Naive B cell (primary cell): ENCODE data around the gene FBLIM1. TPM values are rescaled to one million over a fixed set of nuclear protein-coding genes. Genes with fewer than 3 reads are reported as not detected.
A peak's percentile ranks its signal among the peaks of the same experiment; 100 is the strongest.

Experiments
- ATAC-seq, 2 donors: fragments of 150-1000 bp; cut with Tn5 transposase; 2 replicates each; pipeline ENCODE4 v1.10.0; 2021; ENCODE audit warnings: low read depth in 2 of 2, mild to moderate bottlenecking in 2 of 2, moderate library complexity in 2 of 2
- DNase-seq: peaks from one replicate; pipeline ENCODE4 v3.0.0; 2022
- H3K27ac Mint-ChIP-seq, 6 donors: one replicate each; pipeline ENCODE4 v1.8.0; 2020 to 2022; ENCODE audit warnings: mild to moderate bottlenecking in 6 of 6, mixed read lengths in 6 of 6, moderate library complexity in 5 of 6, inconsistent platforms in 2 of 6
- H3K27me3 Mint-ChIP-seq, 3 donors: one replicate each; pipeline ENCODE4 v1.8.0; 2021 to 2022; ENCODE audit warnings: mixed read lengths in 3 of 3, mild to moderate bottlenecking in 1 of 3
- H3K36me3 Mint-ChIP-seq, 2 donors: one replicate each; pipeline ENCODE4 v1.8.0; 2020 to 2022; ENCODE audit warnings: mixed read lengths in 2 of 2, inconsistent platforms in 1 of 2, mild to moderate bottlenecking in 1 of 2
- H3K4me1 Mint-ChIP-seq, 3 donors: one replicate each; pipeline ENCODE4 v1.8.0; 2020 to 2022; ENCODE audit warnings: mixed read lengths in 3 of 3, inconsistent platforms in 1 of 3, mild to moderate bottlenecking in 1 of 3, moderate library complexity in 1 of 3
- H3K4me3 Mint-ChIP-seq, 8 donors: one replicate each; pipeline ENCODE4 v1.8.0; 2020 to 2022; ENCODE audit warnings: mild to moderate bottlenecking in 8 of 8, mixed read lengths in 8 of 8, moderate library complexity in 8 of 8, inconsistent platforms in 2 of 8
- H3K9me3 Mint-ChIP-seq, 7 donors: one replicate each; pipeline ENCODE4 v1.8.0; 2020 to 2022; ENCODE audit warnings: mixed read lengths in 7 of 7, mild to moderate bottlenecking in 5 of 7, inconsistent platforms in 2 of 7, moderate library complexity in 1 of 7
- polyA plus RNA-seq, 6 donors: library from polyadenylated mRNA; unstranded; fragments of 300-500 nt; fragmentation: Illumina TruSeq; gene quantifications; one replicate each; pipeline ENCODE4 v1.2.3, GENCODE V29; 2021; ENCODE audit warnings: low read depth in 6 of 6

FBLIM1 gene, protein sequence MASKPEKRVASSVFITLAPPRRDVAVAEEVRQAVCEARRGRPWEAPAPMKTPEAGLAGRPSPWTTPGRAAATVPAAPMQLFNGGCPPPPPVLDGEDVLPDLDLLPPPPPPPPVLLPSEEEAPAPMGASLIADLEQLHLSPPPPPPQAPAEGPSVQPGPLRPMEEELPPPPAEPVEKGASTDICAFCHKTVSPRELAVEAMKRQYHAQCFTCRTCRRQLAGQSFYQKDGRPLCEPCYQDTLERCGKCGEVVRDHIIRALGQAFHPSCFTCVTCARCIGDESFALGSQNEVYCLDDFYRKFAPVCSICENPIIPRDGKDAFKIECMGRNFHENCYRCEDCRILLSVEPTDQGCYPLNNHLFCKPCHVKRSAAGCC
- not detected for polyA plus RNA-seq

DNA sequence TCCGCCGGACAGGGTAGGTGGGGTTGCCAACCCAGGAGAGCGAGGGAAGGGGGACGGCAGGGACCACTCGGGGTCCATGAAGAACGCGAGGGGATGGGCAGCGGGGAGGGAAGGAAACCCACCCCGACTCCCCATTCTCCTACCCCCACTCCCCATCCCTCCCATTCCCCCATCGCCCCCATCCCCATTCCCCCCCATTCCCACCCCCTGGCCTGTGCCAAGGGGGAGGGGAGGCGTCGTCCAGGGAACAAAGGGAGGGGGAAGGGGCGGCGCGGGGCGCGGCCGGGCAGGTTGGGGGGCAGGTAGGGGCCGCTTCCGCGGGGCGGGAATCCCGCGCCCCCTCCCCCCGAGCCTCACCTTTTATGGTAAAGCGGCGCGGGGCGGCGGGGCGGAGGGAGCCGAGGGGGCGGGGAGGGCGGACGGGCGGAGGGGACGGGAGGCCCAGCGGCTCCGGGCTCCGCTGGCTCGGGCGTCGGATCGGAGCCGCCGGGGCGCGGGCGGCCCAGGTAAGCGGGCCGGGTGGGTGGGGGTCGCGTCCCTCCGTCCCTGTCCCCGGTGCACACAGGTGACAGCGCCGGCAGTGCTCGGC is at the start of gene FBLIM1:
TSS of gene FBLIM1 (plus strand) at position 453 of the 589 bp plus-strand sequence. CDS start 6,189 bp downstream, outside the sequence.
- peak within 1 kb of the TSS; percentile 38 to 82 (median 79) for H3K4me3 Mint-ChIP-seq
- peaks cover 17 to 22% (median 18%) of the 10 kb centered on the region in 3 donors for H3K4me1 Mint-ChIP-seq
- ATAC-seq (peak; percentile 28), DNase-seq (no peak)
- H3K9me3 Mint-ChIP-seq: peaks cover 0 to 3% (median 0%) of the 10 kb centered on the region in 7 donors
- peak within 1 kb of the TSS in 3 of 6 donors; percentile 39 to 85 (median 63) for H3K27ac Mint-ChIP-seq
- H3K36me3 Mint-ChIP-seq: no peaks in the 10 kb centered on the region
- H3K27me3 Mint-ChIP-seq: peaks cover 38 to 70% (median 70%) of the 10 kb centered on the region in 3 donors

DNA sequence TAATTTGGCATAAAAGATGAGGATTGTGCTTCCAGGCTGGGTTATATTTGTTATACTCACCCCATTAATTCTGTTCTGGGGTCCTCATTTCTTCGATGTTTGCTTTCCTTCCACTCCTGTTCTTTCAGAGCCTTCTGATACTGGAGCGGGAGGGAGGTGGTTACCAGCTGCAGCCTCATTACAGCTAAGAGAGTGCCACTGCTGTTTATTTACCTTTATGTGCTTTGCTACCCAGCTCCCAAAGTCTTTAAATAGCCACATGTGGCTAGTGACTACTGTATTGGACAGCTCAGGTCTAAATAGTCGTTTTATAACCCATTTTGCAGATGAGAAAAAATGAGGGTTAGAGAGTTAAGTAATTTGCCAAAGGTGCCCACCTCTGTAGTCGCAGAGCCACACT is 49.4 kb upstream of the FBLIM1 start:
- Mint-ChIP-seq H3K4me3 (no peak overlapping the region), H3K27me3 (no peaks in the 10 kb centered on the region), H3K4me1 (peaks cover 19 to 43% (median 26%) of the 10 kb centered on the region in 3 donors), H3K36me3 (peaks cover 3 to 8% of the 10 kb centered on the region in 2 donors), H3K9me3 (no peaks in the 10 kb centered on the region), H3K27ac (peak overlapping the region in 2 of 6 donors; percentile 37 to 77)
- ATAC-seq: no peak
- DNase-seq: no peak

DNA sequence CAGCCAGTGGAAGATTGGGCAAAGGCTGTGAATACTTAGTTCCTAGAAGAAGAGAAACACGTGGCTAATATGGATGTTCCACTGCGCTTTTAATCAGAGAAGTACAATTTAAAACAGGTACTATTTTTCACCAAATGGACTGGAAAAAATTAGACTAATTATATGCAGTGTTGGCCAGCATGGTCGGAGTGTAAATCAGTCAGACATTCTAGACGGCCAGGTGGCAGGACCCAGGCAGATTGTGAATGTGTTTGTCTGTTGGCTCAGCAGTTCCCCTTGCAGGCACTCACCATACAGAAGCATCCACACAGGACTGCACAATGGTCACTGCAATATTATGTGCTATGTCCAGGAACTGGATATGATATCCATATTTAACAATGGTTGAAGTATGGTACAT is 46.4 kb upstream of the FBLIM1 start:
- H3K4me3 Mint-ChIP-seq: no peak overlapping the region
- peaks cover 12 to 28% (median 15%) of the 10 kb centered on the region in 3 donors for H3K4me1 Mint-ChIP-seq
- H3K36me3 Mint-ChIP-seq: no peaks in the 10 kb centered on the region
- no peaks in the 10 kb centered on the region for H3K9me3 Mint-ChIP-seq
- H3K27me3 Mint-ChIP-seq: no peaks in the 10 kb centered on the region
- DNase-seq (no peak), ATAC-seq (peak in 1 of 2 donors; percentile 40)
- peak overlapping the region in 1 of 6 donors; percentile 67 for H3K27ac Mint-ChIP-seq

DNA sequence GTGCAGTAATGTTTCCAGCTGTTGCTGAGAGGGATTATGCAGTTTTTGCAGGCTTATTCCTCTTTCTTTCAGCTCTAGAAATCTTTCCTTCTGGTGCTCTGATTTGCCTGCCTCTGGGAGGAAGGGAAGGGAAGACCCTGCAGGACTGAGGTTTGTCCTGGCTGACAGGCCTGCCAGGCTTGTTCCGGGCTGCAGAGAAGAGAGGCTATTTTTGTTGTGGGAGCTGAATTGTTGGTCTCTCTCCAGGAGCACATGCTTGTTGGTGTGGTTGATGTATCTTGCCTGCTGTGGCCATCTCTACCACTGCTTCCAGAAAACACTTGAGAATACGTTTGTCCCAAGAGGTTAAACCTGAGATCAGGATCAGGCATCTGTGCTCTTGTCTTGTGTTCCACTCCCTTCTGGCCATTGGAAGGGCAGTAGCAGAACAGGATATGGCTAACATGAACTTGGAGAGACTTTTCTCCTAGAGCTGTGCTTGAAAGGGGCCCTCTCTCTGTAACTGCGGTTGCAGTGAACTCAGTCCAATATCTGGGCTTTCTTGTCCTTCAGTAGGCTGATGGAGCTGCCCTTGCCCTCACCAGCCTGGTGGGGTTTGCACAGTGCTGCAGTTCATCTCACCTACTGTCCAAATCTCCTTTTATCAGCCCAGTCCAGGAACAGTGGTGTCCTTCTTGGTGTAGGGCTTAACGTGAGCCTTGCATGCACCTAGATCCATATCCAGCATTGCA is 44.0 kb upstream of the FBLIM1 start:
- Mint-ChIP-seq H3K27ac (peak overlapping the region in 2 of 6 donors; percentile 19 to 47), H3K27me3 (no peaks in the 10 kb centered on the region), H3K4me1 (peaks cover 8 to 15% (median 13%) of the 10 kb centered on the region in 3 donors), H3K4me3 (peak overlapping the region in 1 of 8 donors; percentile 52), H3K9me3 (no peaks in the 10 kb centered on the region), H3K36me3 (peaks cover 1 to 3% of the 10 kb centered on the region in 2 donors)
- ATAC-seq (no peak), DNase-seq (no peak)

DNA sequence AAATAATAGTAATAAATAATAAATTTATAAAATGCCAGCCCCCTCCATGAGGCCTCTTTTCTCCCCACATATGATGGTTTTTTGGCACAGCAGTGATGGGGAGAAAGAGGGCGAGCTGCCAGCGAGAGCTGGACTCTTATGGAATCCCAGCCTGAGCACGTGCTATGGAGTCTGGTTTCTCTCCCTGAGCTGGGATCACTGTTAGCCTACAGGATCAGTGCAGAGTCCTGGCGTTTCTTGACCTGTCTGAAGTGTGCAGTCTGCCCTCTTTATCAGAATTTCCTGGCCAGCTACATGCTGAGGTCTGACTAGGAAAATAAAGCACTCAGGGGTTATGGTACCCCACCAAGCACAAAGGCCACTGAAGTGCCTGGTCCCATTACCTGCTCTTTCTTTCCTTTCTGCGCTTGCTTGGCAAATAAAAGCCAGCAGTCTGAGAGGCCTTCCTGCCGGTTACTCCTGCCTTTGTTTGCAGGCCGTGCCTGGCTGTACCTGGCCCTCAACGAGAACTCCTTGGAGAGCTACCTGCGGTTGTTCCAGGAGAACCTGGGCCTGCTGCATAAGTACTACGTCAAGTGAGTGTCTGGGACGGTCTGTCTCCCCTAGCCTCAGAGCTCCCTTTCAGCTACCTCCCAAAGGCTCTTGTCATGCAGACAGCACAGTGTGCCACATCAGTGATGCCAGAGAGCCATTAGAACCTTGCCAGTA is 41.0 kb upstream of the FBLIM1 start:
- peaks cover 5 to 7% of the 10 kb centered on the region in 2 donors for H3K36me3 Mint-ChIP-seq
- DNase-seq: no peak
- no peaks in the 10 kb centered on the region for H3K9me3 Mint-ChIP-seq
- peak overlapping the region in 2 of 6 donors; percentile 24 to 49 for H3K27ac Mint-ChIP-seq
- H3K4me3 Mint-ChIP-seq: no peak overlapping the region
- peaks cover 3 to 8% (median 7%) of the 10 kb centered on the region in 3 donors for H3K4me1 Mint-ChIP-seq
- H3K27me3 Mint-ChIP-seq: no peaks in the 10 kb centered on the region
- ATAC-seq: no peak

DNA sequence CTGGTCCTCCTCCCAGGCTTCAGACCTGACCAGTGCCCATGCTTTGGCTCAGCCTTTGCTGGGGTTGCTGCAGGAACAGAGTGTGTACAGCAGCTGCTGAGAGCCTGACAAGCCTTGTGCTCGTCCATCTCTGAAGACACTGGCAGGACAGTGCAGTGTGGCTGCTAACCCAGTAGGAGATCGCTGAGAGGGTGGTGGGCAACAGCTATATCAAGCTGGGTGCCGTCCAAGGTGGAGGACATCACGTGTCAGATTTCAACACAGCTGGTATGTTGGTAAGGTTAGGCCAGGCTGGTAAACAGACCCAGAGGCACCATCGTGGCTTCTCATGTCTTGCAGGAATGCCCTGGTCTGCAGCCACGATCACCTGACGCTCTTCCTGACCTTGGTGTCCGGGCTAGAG is 40.4 kb upstream of the FBLIM1 start:
- H3K4me1 Mint-ChIP-seq: peaks cover 3 to 8% (median 5%) of the 10 kb centered on the region in 3 donors
- no peak overlapping the region for H3K4me3 Mint-ChIP-seq
- H3K36me3 Mint-ChIP-seq: peaks cover 5 to 7% of the 10 kb centered on the region in 2 donors
- no peak for DNase-seq
- H3K9me3 Mint-ChIP-seq: no peaks in the 10 kb centered on the region
- H3K27ac Mint-ChIP-seq: peak overlapping the region in 2 of 6 donors; percentile 47 to 49
- ATAC-seq: no peak
- no peaks in the 10 kb centered on the region for H3K27me3 Mint-ChIP-seq

DNA sequence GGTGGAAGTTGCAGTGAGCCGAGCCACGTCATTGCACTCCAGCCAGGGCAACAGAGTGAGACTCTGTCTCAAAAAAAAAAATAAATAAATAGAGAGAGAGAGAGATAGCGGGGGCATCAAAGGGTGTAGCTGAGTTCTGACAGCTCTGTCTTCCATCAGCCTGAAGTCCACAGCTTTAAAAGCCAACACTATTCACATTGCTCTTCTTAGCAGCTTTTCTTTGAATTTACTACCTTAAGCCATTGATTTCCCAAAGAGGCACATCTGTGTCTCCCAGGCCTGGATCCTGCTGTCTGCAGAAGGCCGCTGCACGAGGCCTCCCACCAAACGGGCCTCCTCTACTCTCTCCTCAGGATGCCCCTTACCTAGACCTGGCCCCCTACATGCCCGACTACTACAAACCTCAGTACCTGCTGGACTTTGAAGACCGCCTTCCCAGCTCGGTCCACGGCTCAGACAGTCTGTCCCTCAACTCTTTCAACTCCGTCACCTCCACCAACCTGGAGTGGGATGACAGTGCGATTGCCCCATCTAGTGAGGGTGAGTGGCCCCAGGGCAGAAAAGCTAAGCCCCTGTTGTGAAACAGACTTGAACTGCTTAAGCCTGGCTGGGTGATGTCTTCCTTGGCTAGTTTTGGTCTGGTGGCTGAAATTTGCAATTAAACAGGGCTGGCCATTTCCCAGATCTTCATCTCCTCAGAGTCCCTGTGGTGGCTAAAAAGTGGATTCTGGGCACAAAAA is 39.0 kb upstream of the FBLIM1 start:
- Mint-ChIP-seq H3K9me3 (no peaks in the 10 kb centered on the region), H3K27ac (peak overlapping the region in 4 of 6 donors; percentile 42 to 85 (median 64)), H3K27me3 (no peaks in the 10 kb centered on the region), H3K36me3 (peaks cover 5 to 7% of the 10 kb centered on the region in 2 donors), H3K4me1 (peaks cover 0 to 2% (median under 1%) of the 10 kb centered on the region in 3 donors), H3K4me3 (no peak overlapping the region)
- DNase-seq (no peak), ATAC-seq (no peak)

DNA sequence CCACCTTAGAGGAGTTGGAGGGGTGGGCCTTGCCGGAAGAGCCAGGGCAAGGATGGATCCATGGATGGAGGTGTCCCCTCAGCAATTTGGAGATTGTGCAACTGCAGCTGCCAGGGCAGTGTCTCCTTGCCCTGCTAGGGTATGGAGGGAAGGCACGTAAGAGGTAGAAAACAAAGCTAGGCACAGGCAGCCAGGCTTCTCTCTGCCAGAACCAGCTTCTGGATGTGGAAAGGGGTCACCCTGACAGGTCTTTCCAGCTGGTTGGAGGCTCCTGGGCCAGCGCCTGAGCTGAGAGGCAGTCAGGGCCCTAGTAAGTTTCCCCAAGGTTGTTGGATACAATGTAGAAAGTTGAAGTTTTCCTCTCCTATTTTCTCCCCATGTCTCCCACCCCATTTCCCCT is 37.7 kb upstream of the FBLIM1 start:
- Mint-ChIP-seq H3K27me3 (no peaks in the 10 kb centered on the region), H3K4me3 (no peak overlapping the region), H3K4me1 (peaks cover 0 to 4% (median 0%) of the 10 kb centered on the region in 3 donors), H3K27ac (peak overlapping the region in 1 of 6 donors; percentile 47), H3K9me3 (no peaks in the 10 kb centered on the region), H3K36me3 (peaks cover 5 to 7% of the 10 kb centered on the region in 2 donors)
- no peak for ATAC-seq
- DNase-seq: no peak

DNA sequence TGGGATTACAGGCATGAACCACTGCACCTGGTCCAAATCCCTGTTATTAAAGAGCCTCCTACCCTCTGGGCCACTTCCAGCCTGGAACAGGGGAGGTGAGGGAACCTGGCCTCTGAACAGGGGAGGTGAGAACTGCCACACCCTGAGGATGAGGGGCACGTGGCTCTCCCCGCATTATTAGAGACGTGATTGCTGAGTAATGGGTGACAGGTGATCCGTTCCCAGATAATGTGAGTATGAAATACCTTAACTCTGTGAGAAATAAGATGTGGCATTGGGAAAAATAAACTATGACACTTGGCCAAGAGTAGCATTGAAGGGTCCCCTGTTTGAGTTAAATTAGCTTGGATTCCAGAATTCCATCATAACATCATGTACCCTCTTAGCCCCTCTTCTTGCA is 36.2 kb upstream of the FBLIM1 start:
- ATAC-seq: no peak
- peaks cover 0 to 1% (median 0%) of the 10 kb centered on the region in 7 donors for H3K9me3 Mint-ChIP-seq
- no peak for DNase-seq
- peak overlapping the region in 1 of 6 donors; percentile 51 for H3K27ac Mint-ChIP-seq
- H3K4me3 Mint-ChIP-seq: no peak overlapping the region
- no peaks in the 10 kb centered on the region for H3K27me3 Mint-ChIP-seq
- H3K36me3 Mint-ChIP-seq: peaks cover 5 to 12% of the 10 kb centered on the region in 2 donors
- peaks cover 0 to 4% (median 0%) of the 10 kb centered on the region in 3 donors for H3K4me1 Mint-ChIP-seq

DNA sequence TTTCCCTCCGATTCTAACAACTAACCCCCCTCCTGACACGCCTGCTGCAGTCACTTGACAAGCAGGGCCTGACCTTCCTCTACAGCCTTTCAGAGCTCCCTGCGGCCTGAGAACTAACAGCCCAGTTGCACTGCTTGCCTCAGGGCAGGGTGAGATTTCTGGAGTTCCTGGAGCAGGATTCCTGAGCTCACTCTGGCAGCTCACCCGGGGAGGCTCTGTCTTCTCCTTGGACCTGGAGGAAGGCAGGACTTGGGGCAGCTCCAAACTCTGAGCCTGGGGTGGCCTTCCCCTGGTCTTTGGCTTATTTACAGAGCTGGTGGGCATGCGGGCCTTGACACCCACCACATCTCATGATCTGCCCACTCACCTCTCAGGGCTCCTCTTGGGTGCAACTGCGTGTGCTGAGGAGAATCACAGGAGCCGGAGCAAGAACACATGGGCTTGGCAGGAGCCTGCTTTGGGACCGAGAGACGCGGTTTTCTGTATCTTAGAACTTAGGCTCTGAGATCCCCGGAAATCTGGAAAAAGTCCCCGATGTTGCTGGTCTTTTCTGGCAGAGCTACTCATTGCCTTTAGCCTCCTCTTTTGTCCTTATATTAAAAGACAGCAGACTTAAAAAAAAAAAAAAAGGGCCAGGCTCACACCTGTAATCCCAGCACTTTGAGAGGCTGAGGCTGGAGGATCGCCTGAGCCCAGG is 35.6 kb upstream of the FBLIM1 start:
- Mint-ChIP-seq H3K36me3 (peaks cover 5 to 15% of the 10 kb centered on the region in 2 donors), H3K27ac (no peak overlapping the region), H3K9me3 (peaks cover 0 to 1% (median 0%) of the 10 kb centered on the region in 7 donors), H3K4me1 (peaks cover 0 to 4% (median 0%) of the 10 kb centered on the region in 3 donors), H3K27me3 (no peaks in the 10 kb centered on the region), H3K4me3 (no peak overlapping the region)
- DNase-seq (no peak), ATAC-seq (no peak)

DNA sequence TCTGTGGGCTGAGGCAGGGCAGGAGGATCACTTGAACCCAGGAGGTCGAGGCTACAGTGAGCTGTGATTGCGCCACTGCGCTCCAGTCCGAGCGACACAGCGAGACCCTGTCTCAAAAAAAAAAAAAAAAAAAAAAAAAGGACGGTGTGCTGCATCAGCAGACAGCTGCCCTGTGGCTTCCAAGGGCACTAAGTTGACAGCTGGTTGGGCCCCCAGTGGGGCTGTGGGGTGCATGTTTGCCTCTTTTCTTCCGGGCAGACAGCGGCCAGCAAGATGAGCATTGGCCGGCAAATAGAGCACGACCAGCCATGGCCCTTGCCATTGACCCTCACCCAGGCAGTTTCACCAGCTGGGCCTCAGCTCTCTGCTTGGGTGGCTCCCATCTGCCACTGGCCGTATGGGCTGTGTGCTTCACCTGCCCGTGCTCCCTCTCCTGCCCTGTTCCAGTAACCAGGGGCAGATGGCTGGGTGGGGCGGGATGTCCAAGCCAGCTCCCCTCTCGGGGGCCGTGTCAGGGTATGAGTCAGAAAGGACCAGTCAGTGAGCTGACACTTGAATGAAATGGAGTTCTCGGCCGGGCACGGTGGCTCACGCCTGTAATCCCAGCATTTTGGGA is 34.9 kb upstream of the FBLIM1 start:
- ATAC-seq: no peak
- Mint-ChIP-seq H3K9me3 (peaks cover 0 to 1% (median 0%) of the 10 kb centered on the region in 7 donors), H3K4me3 (no peak overlapping the region), H3K27ac (no peak overlapping the region), H3K36me3 (peaks cover 5 to 15% of the 10 kb centered on the region in 2 donors), H3K27me3 (no peaks in the 10 kb centered on the region), H3K4me1 (peaks cover 0 to 4% (median 0%) of the 10 kb centered on the region in 3 donors)
- no peak for DNase-seq
